Measurements from ENCODE around the gene BCL2L13.
A peak's percentile ranks its signal among the peaks of the same experiment; 100 is the strongest.
"Not testable (repeated sequence)": the region's sequence is repeated elsewhere in the genome, so short reads cannot be mapped to it uniquely, and the experiment has no call there.

The BCL2L13 gene

GRCh38 chr22:17636850-17637249 is 1.7 kb upstream of the BCL2L13 start:
- DNase-seq (ENCODE audit: low read depth in 3 of 3) = not testable (repeated sequence)

- no peak for DNase-seq (ENCODE audit: low read depth in 3 of 3)
These were observed 921 bp upstream of the BCL2L13 start for GRCh38 chr22:17637490-17638181.

- peak in 1 of 3 donors; percentile 4 for DNase-seq (ENCODE audit: low read depth in 3 of 3)
These were observed 450 bp upstream of the BCL2L13 start for GRCh38 chr22:17638182-17638431.

GRCh38 chr22:17639247-17639741 is 737 bp downstream of the BCL2L13 start:
- DNase-seq (ENCODE audit: low read depth in 3 of 3) = no peak

DNA sequence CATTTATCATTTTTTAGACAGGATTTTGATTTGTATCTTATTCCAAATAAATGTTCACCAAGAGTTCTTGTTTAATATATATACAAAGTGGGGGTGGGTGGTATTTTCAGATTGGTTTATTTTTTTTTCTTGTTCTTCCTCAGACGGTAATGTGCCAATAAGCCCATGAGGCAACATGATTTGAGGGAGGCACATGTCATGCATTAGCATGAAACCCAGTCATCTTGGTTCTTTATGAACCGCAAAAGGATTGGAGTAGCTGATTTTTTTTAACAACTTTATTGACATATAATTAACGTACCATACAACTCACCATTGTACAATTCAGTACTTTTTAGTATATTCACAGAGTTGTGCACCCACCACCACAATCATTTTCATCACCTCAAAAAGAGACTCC is 2.7 kb downstream of the BCL2L13 start:
- DNase-seq (ENCODE audit: low read depth in 3 of 3) = no peak

DNA sequence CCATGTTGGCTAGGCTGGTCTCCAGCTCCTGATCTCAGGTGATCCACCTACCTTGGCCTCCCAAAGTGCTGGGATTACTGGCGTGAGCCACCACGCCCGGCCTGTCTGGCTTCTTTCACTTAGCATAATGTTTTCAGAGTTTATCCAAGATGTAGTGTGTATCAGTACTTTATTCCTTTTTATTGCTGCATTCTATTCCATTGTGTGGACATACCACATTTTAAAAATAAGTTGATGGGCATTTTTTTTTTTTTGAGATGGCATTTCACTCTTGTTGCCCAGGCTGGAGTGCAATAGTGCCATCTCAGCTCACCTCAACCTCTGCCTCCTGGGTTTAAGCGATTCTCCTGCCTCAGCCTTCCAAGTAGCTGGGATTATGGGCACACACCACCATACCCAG is 3.8 kb downstream of the BCL2L13 start:
- DNase-seq (ENCODE audit: low read depth in 3 of 3) = not testable (repeated sequence)

- DNase-seq (ENCODE audit: low read depth in 3 of 3) = no peak
These were observed 8.9 kb downstream of the BCL2L13 start for GRCh38 chr22:17647452-17647851.

DNA sequence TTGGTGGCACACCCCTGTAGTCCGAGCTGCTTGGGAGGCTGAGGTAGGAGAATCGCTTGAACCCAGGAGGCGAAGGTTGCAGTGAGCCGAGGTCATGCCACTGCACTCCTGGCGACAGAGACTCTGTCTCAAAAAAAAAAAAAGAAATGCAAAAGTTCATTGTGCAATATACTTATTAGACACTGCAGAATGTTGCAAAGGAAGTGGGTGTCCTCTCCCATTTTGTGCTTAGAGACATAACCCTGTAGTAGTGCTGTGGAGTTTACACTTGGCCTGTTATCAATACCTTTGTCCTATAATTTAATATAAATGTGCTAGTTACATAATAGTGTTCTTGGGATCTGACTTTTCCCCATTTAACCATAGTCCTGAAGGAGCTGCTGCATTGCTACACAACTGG is 9.4 kb downstream of the BCL2L13 start:
- no peak for DNase-seq (ENCODE audit: low read depth in 3 of 3)

DNA sequence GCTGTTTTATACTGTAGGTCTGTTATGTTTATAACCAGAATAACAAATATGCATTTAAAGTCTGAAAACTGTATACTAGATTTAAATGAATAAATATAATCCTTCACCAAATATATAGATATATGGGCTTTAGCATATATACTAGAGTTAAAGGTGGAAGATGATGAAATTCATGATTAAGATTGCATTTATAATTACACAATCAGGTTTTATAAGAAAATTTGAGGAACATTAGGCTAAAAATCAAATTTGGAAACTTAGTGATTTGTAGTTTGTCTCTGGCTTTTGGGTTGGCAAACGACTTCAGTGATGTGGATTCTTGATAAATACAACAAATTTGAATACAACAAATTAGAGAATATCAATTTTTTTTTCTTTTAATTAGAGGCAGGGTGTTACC is 10.0 kb downstream of the BCL2L13 start:
- DNase-seq (ENCODE audit: low read depth in 3 of 3) = no peak

GRCh38 chr22:17655289-17655688 is 16.7 kb downstream of the BCL2L13 start:
- no peak for DNase-seq (ENCODE audit: low read depth in 3 of 3)

DNA sequence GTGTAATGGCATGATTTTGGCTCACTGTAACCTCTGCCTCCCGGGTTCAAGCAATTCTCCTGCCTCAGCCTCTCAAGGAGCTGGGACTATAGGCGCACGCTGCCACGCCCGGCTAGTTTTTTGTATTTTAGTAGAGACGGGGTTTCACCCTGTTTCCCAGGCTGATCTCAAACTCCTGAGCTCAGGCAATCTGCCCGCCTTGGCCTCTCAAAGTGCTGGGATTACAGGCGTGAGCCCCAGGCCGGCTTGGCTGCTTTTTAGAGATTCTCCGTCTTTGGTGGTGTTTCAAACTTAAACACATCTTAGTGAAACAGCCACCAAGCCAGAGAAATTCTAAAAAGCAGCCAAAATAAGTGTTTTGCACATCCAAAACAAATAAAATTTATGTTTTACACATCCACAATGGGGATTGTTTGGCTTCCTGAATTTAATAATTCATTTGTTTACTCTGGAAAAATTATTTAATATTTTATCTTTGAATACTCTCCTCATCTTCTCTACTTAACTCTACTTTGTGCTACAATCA is 18.4 kb downstream of the BCL2L13 start:
- DNase-seq (ENCODE audit: low read depth in 3 of 3) = no peak

DNA sequence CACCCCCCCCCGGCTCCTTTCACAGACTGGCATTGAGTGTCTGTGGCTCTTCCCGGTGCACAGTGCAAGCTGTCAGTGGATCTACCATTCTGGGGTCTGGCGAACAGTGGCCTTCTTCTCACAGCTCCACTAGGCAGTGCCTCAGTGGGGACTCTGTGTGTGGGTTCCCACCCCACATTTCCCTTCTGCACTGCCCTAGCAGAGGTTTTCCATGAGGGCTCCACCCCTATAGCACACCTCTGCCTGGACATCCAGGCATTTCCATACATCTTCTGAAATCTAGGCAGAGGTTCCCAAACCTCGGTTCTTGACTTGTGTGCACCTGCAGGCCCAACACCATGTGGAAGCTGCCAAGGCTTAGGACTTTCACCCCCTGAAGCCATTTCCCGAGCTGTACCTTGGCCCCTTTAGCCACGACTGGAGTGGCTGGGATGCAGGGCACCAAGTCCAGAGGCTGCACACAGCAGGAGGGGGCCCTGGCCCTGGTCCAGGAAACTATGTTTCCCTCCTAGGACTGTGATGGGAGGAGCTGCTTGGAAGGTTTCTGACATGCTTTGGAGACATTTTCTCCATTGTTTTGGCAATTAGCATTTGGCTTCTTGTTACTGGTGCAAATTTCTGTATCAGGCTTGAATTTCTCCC is 26.0 kb downstream of the BCL2L13 start:
- no peak for DNase-seq (ENCODE audit: low read depth in 3 of 3)

DNA sequence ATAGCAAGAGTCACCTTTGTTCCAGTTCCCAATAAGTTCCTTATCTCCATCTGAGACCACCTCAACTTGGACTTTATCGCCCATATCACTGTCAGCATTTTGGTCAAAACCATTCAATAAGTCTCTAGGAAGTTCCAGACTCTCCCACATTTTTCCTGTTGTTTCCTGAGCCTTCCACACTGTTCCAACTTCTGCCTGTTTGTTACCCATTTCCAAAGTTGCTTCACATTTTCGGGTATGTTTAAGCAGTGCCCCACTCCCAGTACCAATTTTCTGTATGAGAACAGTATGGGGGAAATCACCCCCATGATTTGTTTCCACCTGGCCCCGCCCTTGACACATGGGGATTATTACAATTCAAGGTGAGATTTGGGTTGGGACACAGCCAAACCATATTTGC is 26.7 kb downstream of the BCL2L13 start:
- no peak for DNase-seq (ENCODE audit: low read depth in 3 of 3)

- no peak for DNase-seq (ENCODE audit: low read depth in 3 of 3)
These were observed 27.3 kb downstream of the BCL2L13 start for GRCh38 chr22:17665854-17666253.

DNA sequence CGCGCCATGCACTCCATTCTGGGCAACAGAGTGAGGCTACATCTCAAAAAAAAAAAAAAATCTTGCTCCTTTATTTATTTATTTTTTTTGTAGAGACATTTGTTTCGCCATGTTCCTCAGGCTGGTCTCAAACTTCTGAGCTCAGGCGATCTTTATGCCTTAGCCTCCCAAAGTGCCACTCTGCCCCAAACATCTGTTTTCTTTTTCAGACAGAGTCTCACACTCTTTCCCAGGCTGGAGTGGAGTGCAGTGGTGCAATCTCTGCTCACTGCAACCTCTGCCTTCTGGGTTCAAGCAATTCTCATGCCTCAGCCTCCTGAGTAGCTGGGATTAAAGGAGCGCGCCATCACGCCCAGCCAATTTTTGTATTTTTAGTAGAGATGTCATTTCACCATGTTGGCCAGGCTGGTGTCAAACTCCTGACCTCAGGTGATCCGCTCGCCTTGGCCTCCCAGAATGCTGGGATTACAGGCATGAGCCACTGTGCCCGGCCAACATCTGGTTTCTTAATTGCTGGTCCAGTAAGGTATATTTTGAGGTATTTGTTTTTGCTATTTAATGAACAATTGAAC is 33.0 kb downstream of the BCL2L13 start:
- DNase-seq (ENCODE audit: low read depth in 3 of 3) = not testable (repeated sequence)

DNA sequence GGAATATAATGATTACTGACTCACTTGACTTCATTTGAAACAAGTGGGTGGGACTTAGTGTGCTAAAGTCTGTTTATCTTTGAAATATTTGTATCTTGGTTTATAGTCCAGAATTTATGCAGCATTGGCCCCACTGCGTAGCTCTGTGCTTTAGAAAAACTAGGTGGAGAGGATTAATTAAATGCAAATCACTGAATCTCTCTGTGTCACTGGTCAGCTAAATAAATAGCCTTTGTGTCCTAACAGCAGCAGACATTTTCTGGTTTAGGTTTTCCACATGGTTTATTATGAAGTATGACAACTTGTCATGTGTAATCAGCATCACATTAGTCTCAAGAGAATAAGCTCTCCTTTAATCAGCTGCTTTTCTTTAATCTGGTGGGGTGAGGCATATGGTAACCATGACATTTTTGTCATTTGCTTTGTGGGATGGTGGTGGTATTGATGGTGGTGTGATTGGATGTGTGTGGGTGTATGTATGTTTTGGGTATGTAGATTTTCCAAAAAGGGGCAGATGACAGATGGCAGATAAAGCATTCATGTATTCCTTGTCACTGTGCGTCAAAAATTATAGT is 33.9 kb downstream of the BCL2L13 start:
- no peak for DNase-seq (ENCODE audit: low read depth in 3 of 3)

GRCh38 chr22:17674152-17674551 is 35.6 kb downstream of the BCL2L13 start:
- no peak for DNase-seq (ENCODE audit: low read depth in 3 of 3)

DNA sequence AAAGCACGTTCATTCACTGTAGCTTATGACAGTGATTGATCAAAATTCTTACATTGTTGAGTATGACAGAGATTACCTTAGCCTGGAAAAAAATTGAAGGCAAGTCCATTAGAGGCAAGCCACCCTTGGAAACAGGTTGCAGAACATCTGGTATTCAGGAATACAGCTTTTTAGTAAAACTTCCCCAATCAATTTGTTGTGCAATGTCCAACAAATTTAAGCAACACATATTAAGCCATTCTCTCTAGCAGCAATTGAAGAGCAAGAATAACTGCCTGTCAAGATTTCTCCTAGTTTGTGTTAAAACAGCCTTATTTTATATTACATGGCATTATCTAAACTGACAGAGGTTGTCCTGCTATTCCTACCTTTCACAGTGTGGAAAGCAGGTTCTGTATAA is 37.0 kb downstream of the BCL2L13 start:
- no peak for DNase-seq (ENCODE audit: low read depth in 3 of 3)

DNA sequence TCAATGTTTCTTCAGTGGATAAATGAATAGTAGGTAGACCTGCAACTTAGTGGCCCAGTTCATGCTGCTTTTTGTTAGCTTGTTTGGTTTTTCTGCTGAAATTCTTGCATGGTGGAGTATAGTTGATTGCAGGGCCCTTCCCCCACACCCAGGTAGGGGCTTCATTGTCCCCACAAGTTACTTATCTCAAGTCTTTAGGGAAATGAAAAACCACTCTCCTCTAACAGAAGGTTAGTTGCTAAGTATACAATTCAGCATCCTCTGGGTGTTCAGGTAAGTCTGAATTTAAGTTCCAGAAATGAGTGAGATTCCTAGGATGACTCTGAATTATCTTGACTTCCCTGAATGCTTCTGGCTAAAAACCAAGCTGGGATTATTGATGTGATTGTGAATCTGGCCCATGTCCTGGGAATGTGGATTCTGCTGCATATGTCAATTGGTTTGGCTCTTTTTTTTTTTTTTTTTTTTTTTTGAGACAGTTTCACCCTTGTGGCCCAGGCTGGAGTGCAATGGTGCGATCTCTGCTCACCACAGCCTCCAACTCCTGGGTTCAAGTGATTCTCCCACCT is 40.3 kb downstream of the BCL2L13 start:
- DNase-seq (ENCODE audit: low read depth in 3 of 3) = no peak

GRCh38 chr22:17684245-17684644 is 45.7 kb downstream of the BCL2L13 start:
- DNase-seq (ENCODE audit: low read depth in 3 of 3) = no peak

- DNase-seq (ENCODE audit: low read depth in 3 of 3) = no peak
These were observed 54.3 kb downstream of the BCL2L13 start for GRCh38 chr22:17692841-17693240.

DNA sequence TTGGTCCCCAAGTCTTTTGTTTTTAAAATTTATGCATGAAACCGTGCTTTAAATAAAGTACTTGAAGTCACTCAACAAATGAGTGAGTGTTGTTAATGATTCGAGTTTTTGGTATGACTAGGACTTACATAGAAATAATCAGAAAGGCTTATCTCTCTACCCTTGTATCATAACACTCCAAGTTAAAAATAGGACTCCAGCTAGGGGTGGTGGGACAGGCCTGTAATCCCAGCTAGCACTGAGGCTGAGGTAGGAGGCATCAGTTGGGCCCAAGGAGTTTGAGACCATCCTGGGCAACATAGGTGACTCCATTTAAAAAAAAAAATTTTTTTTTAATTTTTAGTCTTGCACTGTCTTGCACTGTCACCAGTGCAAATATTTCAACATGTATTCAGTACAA is 55.6 kb downstream of the BCL2L13 start:
- no peak for DNase-seq (ENCODE audit: low read depth in 3 of 3)

GRCh38 chr22:17694752-17695151 is 56.2 kb downstream of the BCL2L13 start:
- no peak for DNase-seq (ENCODE audit: low read depth in 3 of 3)
